Keratinocyte (primary cell): Measurements from ENCODE around the gene PIK3CA.

ENCODE experiments used
- EZH2 ChIP-seq: IDR thresholded peaks from one replicate; pipeline ENCODE4 v1.6.1; 2012; ENCODE audit warnings: inconsistent platforms, mild to moderate bottlenecking, low read length, moderate library complexity
- TF ChIP-seq, protein P1 (sequence below), 3 experiments: IDR thresholded peaks in 1 of 3; conservative IDR thresholded peaks in 1 of 3; optimal IDR thresholded peaks in 1 of 3; 2 replicates in 2 of 3; 3 replicates in 1 of 3; pipeline versions ENCODE3 to v1.5.1; 2011; ENCODE audit warnings: low read length in 3 of 3, mild to moderate bottlenecking in 3 of 3, moderate library complexity in 2 of 3, control low read depth in 1 of 3, inconsistent platforms in 1 of 3; ENCODE audit not compliant: insufficient read depth in 2 of 3; ENCODE audit errors: extremely low read depth in 1 of 3

DNA sequence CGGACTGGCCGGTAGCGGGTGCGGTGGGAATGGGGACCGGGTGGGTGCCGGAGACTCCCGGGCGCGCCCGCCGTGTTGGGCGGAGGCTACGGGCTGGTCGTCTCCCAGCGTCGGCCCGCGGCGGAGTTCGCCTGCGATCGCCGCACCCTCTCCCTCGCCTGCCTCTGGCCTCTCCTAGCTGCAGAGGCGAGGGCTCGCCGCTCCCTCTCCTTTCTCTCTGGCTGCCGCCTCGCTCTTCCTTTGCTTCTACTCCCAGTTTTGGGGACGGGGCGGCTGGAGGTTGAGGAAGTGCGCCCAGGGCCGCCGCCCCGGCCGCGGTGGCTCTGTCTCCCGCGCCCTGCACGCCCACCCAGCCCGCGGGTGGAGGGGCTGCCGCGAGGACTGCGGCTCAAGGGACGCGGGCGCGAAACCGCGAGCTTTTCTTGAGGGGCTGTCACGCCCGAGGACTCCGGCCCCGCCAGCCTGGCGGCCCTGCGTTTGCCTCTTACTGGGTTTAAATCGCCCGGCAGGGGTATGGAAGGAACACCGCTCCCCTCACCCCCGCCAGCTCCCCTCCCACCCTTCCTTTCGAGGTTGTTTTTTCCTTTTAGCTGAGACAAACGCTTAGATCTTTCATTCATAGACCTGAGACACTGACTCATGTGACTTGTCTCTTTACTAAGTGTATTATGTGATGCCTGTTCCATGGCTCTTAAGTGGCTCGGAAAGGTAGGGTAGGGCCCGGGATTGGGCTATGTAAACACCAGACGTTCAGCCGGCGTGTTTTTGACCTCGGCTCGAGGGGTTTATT is 654 bp downstream of the PIK3CA start:
- TF ChIP-seq, protein P1, sequence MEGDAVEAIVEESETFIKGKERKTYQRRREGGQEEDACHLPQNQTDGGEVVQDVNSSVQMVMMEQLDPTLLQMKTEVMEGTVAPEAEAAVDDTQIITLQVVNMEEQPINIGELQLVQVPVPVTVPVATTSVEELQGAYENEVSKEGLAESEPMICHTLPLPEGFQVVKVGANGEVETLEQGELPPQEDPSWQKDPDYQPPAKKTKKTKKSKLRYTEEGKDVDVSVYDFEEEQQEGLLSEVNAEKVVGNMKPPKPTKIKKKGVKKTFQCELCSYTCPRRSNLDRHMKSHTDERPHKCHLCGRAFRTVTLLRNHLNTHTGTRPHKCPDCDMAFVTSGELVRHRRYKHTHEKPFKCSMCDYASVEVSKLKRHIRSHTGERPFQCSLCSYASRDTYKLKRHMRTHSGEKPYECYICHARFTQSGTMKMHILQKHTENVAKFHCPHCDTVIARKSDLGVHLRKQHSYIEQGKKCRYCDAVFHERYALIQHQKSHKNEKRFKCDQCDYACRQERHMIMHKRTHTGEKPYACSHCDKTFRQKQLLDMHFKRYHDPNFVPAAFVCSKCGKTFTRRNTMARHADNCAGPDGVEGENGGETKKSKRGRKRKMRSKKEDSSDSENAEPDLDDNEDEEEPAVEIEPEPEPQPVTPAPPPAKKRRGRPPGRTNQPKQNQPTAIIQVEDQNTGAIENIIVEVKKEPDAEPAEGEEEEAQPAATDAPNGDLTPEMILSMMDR (optimal IDR thresholded peaks at IDR 0.05 in 1 of 3, IDR thresholded peaks at IDR 0.05 in 1 of 3, conservative IDR thresholded peaks at IDR 0.05 in 1 of 3; ENCODE audit: extremely low read depth in 1 of 3, insufficient read depth in 2 of 3, low read length in 3 of 3), result no peak
- TF ChIP-seq EZH2, result no peak
